HepG2 (cell line): ENCODE measurements around the gene BCAS1. TPM values are rescaled to one million over a fixed set of nuclear protein-coding genes. Genes with fewer than 3 reads are reported as not detected.

ENCODE experiments used
- ATAC-seq: fragments of 200-7000 bp; cut with Tn5 transposase; 3 replicates; pipeline ENCODE4 v1.9.1; 2020; ENCODE audit warnings: mild to moderate bottlenecking, moderate library complexity
- BruUV-seq: library from RNA; stranded (reverse); fragments of 400-500 nt; replicated peaks from 2 replicates; lab custom pipeline; 2021; lab: Mats Ljungman, UMichigan
- CTCF ChIA-PET: fragments of 300-600 bp; formaldehyde crosslinking; extraction: SDS; loops from one replicate; lab custom pipeline; 2021; ENCODE audit warnings: low total read pairs, inconsistent platforms, low intra/inter-chr PET ratio; lab: Yijun Ruan, JAX
- POLR2A ChIA-PET: fragments of 350-600 bp; sonication (Branson Sonifier 250); formaldehyde crosslinking; loops from one replicate; lab custom pipeline; 2020; ENCODE audit warnings: antibody characterized with exemption, inconsistent platforms; lab: Yijun Ruan, JAX
- DNase-seq: peaks from one replicate; pipeline ENCODE4 v3.0.0-alpha.2; 2015; ENCODE audit warnings: low spot score
- FAIRE-seq: peaks from 3 replicates; lab custom pipeline; 2011; peaks lifted over from hg19 to GRCh38; lab: Jason Lieb, UNC
- H2AFZ ChIP-seq: one replicate; pipeline ENCODE4 v1.6.1; 2011; ENCODE audit warnings: low read length, inconsistent platforms
- H3K27ac ChIP-seq: fragments of 300-600 bp; 3 replicates; pipeline ENCODE4 v1.8.0; 2011; ENCODE audit warnings: mixed run types, mild to moderate bottlenecking, mixed read lengths, low read length, inconsistent platforms; ENCODE audit not compliant: insufficient read depth; ENCODE audit errors: extremely low read length
- H3K27me3 ChIP-seq, 2 experiments: fragments of 200-600 bp in 1 of 2; 2 replicates in 1 of 2; 3 replicates in 1 of 2; pipeline versions ENCODE4 v1.6.0 to v1.8.0; 2011; ENCODE audit warnings: low read length in 2 of 2, mild to moderate bottlenecking in 2 of 2, moderate library complexity in 2 of 2, inconsistent platforms in 1 of 2; ENCODE audit not compliant: insufficient read depth in 2 of 2, control insufficient read depth in 1 of 2
- H3K36me3 ChIP-seq, 2 experiments: fragments of 200-600 bp in 1 of 2; replicated peaks in 1 of 2; 2 replicates in 1 of 2; 3 replicates in 1 of 2; pipeline versions ENCODE4 v1.5.1 to v1.8.0; 2011; ENCODE audit warnings: low read length in 2 of 2, inconsistent platforms in 1 of 2; ENCODE audit not compliant: insufficient read depth in 2 of 2, control insufficient read depth in 1 of 2
- H3K4me1 ChIP-seq: 2 replicates; pipeline ENCODE4 v1.5.1; 2012; ENCODE audit warnings: low read length, inconsistent platforms; ENCODE audit not compliant: insufficient read depth
- H3K4me2 ChIP-seq: 2 replicates; pipeline ENCODE4 v1.6.0; 2011; ENCODE audit warnings: low read depth, low read length, inconsistent platforms
- H3K4me3 ChIP-seq, 3 experiments: fragments of 200-600 bp in 1 of 3; sonication (generic), shearing (Covaris generic) in 1 of 3; replicated peaks in 1 of 3; 2 replicates each; pipeline ENCODE4 v1.5.1; 2011 to 2016; ENCODE audit warnings: low read length in 3 of 3, inconsistent platforms in 2 of 3, low read depth in 2 of 3, mild to moderate bottlenecking in 2 of 3, control low read depth in 1 of 3, mixed read lengths in 1 of 3; ENCODE audit not compliant: insufficient read depth in 1 of 3
- H3K79me2 ChIP-seq: one replicate; pipeline ENCODE4 v1.6.1; 2011; ENCODE audit warnings: low read length, inconsistent platforms; ENCODE audit not compliant: insufficient read depth
- H3K9ac ChIP-seq: 2 replicates; pipeline ENCODE4 v1.6.0; 2011; ENCODE audit warnings: mild to moderate bottlenecking, low read depth, low read length, inconsistent platforms; ENCODE audit not compliant: insufficient read depth
- H3K9me3 ChIP-seq: 2 replicates; pipeline ENCODE4 v1.5.1; 2012; ENCODE audit warnings: mild to moderate bottlenecking, low read length
- H4K20me1 ChIP-seq: 2 replicates; pipeline ENCODE4 v1.6.0; 2011; ENCODE audit warnings: inconsistent platforms, mild to moderate bottlenecking, low read length, moderate library complexity; ENCODE audit not compliant: insufficient read depth
- GATA4 ChIP-seq: sonication (generic); IDR thresholded peaks from 2 replicates; pipeline ENCODE4 v1.6.1; 2016; ENCODE audit warnings: antibody characterized with exemption, low read depth, borderline replicate concordance
- RFX3 ChIP-seq: IDR thresholded peaks from 2 replicates; pipeline ENCODE4 v1.6.1; 2016; ENCODE audit warnings: missing biosample characterization, missing genetic modification reagents
- SMAD3 ChIP-seq: sonication (generic); formaldehyde crosslinking; IDR thresholded peaks from 2 replicates; pipeline ENCODE4 v1.4.0; 2020; ENCODE audit warnings: missing genetic modification reagents
- XRCC5 ChIP-seq: fragments of 200-400 bp; formaldehyde crosslinking; optimal IDR thresholded peaks from 2 replicates; pipeline ENCODE3; 2017; ENCODE audit warnings: mild to moderate bottlenecking, low read length
- ZFP1 ChIP-seq: IDR thresholded peaks from 2 replicates; pipeline ENCODE4 v1.6.1; 2016
- ZNF614 ChIP-seq: IDR thresholded peaks from 2 replicates; pipeline ENCODE4 v1.6.1; 2018; ENCODE audit warnings: missing biosample characterization, missing genetic modification reagents, inconsistent platforms, borderline replicate concordance
- WGBS: methylation state at CpG from one replicate; pipeline ENCODE4 v1.1.6; 2017; ENCODE audit warnings: low lambda C conversion rate; 5-methylcytosine and 5-hydroxymethylcytosine counted together
- in situ Hi-C: cut with HindIII; loops from 2 replicates; pipeline ENCODE4 v1.10.0; 2017; ENCODE audit warnings: low pct_unique_long_range_greater_than_20kb; ENCODE audit not compliant: extremely low pct_ligation_motif_present
- intact Hi-C: fragments of 100-400 bp; cut with micrococcal nuclease; formaldehyde crosslinking; loops from one replicate; pipeline ENCODE4 v1.10.0; 2022; ENCODE audit not compliant: unreplicated experiment
- polyA plus RNA-seq, 8 experiments: library from polyadenylated mRNA; depleted of rRNA in 3 of 8; stranded (reverse) in 7 of 8; unstranded in 1 of 8; fragments of >200 nt; fragmentation: Illumina TruSeq in 4 of 8; extraction: Trizol in 4 of 8; gene quantifications; 2 replicates each; pipeline versions ENCODE4 v1.2.1 to v1.2.3, GENCODE V29; 2011 to 2016; ENCODE audit warnings: low read depth in 4 of 8, missing spikeins in 1 of 8, mixed read lengths in 1 of 8; ENCODE audit not compliant: insufficient read depth in 1 of 8
- total RNA-seq, 5 experiments: library from RNA; depleted of rRNA; stranded (reverse); fragments of >200 nt; fragmentation: Illumina TruSeq; extraction: Trizol; gene quantifications; 2 replicates each; pipeline ENCODE4 v1.2.3, GENCODE V29; 2016; ENCODE audit warnings: low read depth in 1 of 5
- TF ChIP-seq, protein P1 (sequence below): sonication (generic); formaldehyde crosslinking; IDR thresholded peaks from 2 replicates; pipeline ENCODE4 v1.4.0; 2020; ENCODE audit warnings: missing genetic modification reagents

BCAS1 gene
- total and polyA plus RNA-seq, 2 of the 13 experiments (the other 11 are each of a cell fraction or from before 2014, with no cell fraction given): 0.55 to 0.91 TPM

- intact Hi-C loops: no loop called here
- CTCF ChIA-PET: no interaction called here
- Histone ChIP-seq H3K4me3 (no peak overlapping the region), H2AFZ (no peak overlapping the region), H3K9ac (no peak overlapping the region), H3K27ac (no peak overlapping the region), H3K4me2 (no peak overlapping the region), H3K79me2 (no peaks in the 10 kb centered on the region), H4K20me1 (no peaks in the 10 kb centered on the region), H3K9me3 (no peaks in the 10 kb centered on the region), H3K27me3 (no peaks in the 10 kb centered on the region), H3K4me1 (no peaks in the 10 kb centered on the region), H3K36me3 (no peaks in the 10 kb centered on the region)
- WGBS: 69% methylated on average over 4 of the region's 4 CpGs
- TF ChIP-seq GATA4: no peak
- TF ChIP-seq ZFP1 (CRISPR knock-in tag): no peak
- TF ChIP-seq ZNF614 (CRISPR knock-in tag): no peak
- TF ChIP-seq, protein P1, sequence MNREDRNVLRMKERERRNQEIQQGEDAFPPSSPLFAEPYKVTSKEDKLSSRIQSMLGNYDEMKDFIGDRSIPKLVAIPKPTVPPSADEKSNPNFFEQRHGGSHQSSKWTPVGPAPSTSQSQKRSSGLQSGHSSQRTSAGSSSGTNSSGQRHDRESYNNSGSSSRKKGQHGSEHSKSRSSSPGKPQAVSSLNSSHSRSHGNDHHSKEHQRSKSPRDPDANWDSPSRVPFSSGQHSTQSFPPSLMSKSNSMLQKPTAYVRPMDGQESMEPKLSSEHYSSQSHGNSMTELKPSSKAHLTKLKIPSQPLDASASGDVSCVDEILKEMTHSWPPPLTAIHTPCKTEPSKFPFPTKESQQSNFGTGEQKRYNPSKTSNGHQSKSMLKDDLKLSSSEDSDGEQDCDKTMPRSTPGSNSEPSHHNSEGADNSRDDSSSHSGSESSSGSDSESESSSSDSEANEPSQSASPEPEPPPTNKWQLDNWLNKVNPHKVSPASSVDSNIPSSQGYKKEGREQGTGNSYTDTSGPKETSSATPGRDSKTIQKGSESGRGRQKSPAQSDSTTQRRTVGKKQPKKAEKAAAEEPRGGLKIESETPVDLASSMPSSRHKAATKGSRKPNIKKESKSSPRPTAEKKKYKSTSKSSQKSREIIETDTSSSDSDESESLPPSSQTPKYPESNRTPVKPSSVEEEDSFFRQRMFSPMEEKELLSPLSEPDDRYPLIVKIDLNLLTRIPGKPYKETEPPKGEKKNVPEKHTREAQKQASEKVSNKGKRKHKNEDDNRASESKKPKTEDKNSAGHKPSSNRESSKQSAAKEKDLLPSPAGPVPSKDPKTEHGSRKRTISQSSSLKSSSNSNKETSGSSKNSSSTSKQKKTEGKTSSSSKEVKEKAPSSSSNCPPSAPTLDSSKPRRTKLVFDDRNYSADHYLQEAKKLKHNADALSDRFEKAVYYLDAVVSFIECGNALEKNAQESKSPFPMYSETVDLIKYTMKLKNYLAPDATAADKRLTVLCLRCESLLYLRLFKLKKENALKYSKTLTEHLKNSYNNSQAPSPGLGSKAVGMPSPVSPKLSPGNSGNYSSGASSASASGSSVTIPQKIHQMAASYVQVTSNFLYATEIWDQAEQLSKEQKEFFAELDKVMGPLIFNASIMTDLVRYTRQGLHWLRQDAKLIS (CRISPR knock-in tag): no peak
- no peak for TF ChIP-seq SMAD3 (CRISPR knock-in tag)
- TF ChIP-seq XRCC5: no peak
- TF ChIP-seq RFX3: no peak
- DNase-seq: no peak
- in situ Hi-C loops: no loop called here
- BruUV-seq: no TSS peak
- FAIRE-seq: no peak
- ATAC-seq: no peak
- POLR2A ChIA-PET: no interaction called here
Measured at GRCh38 chr20:54019127-54019526, 51.3 kb downstream of the BCAS1 start.
